ENCODE data around the gene CFAP46.

The CFAP46 gene

GRCh38 chr10:132765435-132765834 lies 176.9 kb downstream of the CFAP46 start:
- H3K27me3 ChIP-seq (ENCODE audit: insufficient read depth, low read length, poor library complexity): no peaks in the 10 kb centered on the region
- H3K4me1 ChIP-seq (ENCODE audit: insufficient read depth, low read length): no peaks in the 10 kb centered on the region
- DNase-seq (no peak), ATAC-seq (ENCODE audit: insufficient read depth, low read depth) (no peak)
- H3K79me2 ChIP-seq (ENCODE audit: insufficient read depth, low read length): no peaks in the 10 kb centered on the region
- no peak overlapping the region for H2AFZ ChIP-seq (ENCODE audit: low read depth, low read length)
- no peak overlapping the region for H3K9ac ChIP-seq (ENCODE audit: low read depth, low read length)
- peaks cover 14% of the 10 kb centered on the region for H3K9me3 ChIP-seq (ENCODE audit: insufficient read depth, low read length, severe bottlenecking)
- H3K36me3 ChIP-seq (ENCODE audit: insufficient read depth, low read length): peaks cover 46% of the 10 kb centered on the region
- TF ChIP-seq EZH2 (IDR thresholded peaks at IDR 0.05; ENCODE audit: borderline replicate concordance, low read depth, low read length, severe bottlenecking) (no peak), CTCF (IDR thresholded peaks at IDR 0.05; ENCODE audit: borderline replicate concordance, extremely low read depth, low read length, poor library complexity, severe bottlenecking) (no peak)
- H3K4me2 ChIP-seq (ENCODE audit: insufficient read depth, low read length): no peak overlapping the region
- no peak overlapping the region for H3K27ac ChIP-seq (ENCODE audit: low read length)
- 0 out of 2 replicates have a peak, but pooled peaks cover 3% of the 10 kb centered on the region for H4K20me1 ChIP-seq (ENCODE audit: insufficient read depth, low read length)
- H3K4me3 ChIP-seq (ENCODE audit: low read depth in 1 of 2, low read length in 2 of 2): no peak overlapping the region

GRCh38 chr10:132764108-132764507 lies 178.3 kb downstream of the CFAP46 start:
- no peaks in the 10 kb centered on the region for H3K4me1 ChIP-seq (ENCODE audit: insufficient read depth, low read length)
- H3K36me3 ChIP-seq (ENCODE audit: insufficient read depth, low read length): peaks cover 42% of the 10 kb centered on the region
- ATAC-seq (ENCODE audit: insufficient read depth, low read depth) (no peak), DNase-seq (no peak)
- no peak overlapping the region for H3K27ac ChIP-seq (ENCODE audit: low read length)
- no peak overlapping the region for H3K9ac ChIP-seq (ENCODE audit: low read depth, low read length)
- H3K79me2 ChIP-seq (ENCODE audit: insufficient read depth, low read length): no peaks in the 10 kb centered on the region
- TF ChIP-seq EZH2 (IDR thresholded peaks at IDR 0.05; ENCODE audit: borderline replicate concordance, low read depth, low read length, severe bottlenecking): no peak
- TF ChIP-seq CTCF (IDR thresholded peaks at IDR 0.05; ENCODE audit: borderline replicate concordance, extremely low read depth, low read length, poor library complexity, severe bottlenecking): no peak
- H3K4me2 ChIP-seq (ENCODE audit: insufficient read depth, low read length): no peak overlapping the region
- H3K4me3 ChIP-seq (ENCODE audit: low read depth in 1 of 2, low read length in 2 of 2): no peak overlapping the region
- H4K20me1 ChIP-seq (ENCODE audit: insufficient read depth, low read length): 0 out of 2 replicates have a peak, but pooled peaks cover 3% of the 10 kb centered on the region
- H3K27me3 ChIP-seq (ENCODE audit: insufficient read depth, low read length, poor library complexity): no peaks in the 10 kb centered on the region
- H3K9me3 ChIP-seq (ENCODE audit: insufficient read depth, low read length, severe bottlenecking): peaks cover 14% of the 10 kb centered on the region
- H2AFZ ChIP-seq (ENCODE audit: low read depth, low read length): no peak overlapping the region

DNA sequence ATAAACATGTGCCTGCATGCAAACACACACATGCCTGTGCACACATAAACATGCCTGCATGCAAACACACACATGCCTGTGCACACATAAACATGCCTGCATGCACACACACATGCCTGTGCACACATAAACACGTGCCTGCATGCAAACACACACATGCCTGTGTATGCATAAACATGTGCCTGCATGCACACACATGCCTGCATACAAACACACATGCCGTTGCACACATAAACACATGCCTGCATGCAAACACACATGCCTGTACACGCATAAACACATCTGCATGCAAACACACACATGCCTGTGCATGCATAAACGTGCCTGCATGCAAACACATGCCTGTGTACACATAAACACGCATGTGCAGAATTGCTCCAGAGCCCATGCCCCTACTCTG lies 178.8 kb downstream of the CFAP46 start:
- 0 out of 2 replicates have a peak, but pooled peaks cover 3% of the 10 kb centered on the region for H4K20me1 ChIP-seq (ENCODE audit: insufficient read depth, low read length)
- ATAC-seq (ENCODE audit: insufficient read depth, low read depth): no peak
- H3K4me2 ChIP-seq (ENCODE audit: insufficient read depth, low read length): no peak overlapping the region
- H3K27ac ChIP-seq (ENCODE audit: low read length): no peak overlapping the region
- TF ChIP-seq CTCF (IDR thresholded peaks at IDR 0.05; ENCODE audit: borderline replicate concordance, extremely low read depth, low read length, poor library complexity, severe bottlenecking) (no peak), EZH2 (IDR thresholded peaks at IDR 0.05; ENCODE audit: borderline replicate concordance, low read depth, low read length, severe bottlenecking) (no peak)
- no peak overlapping the region for H3K4me3 ChIP-seq (ENCODE audit: low read depth in 1 of 2, low read length in 2 of 2)
- no peak overlapping the region for H3K9ac ChIP-seq (ENCODE audit: low read depth, low read length)
- H3K36me3 ChIP-seq (ENCODE audit: insufficient read depth, low read length): peaks cover 42% of the 10 kb centered on the region
- no peaks in the 10 kb centered on the region for H3K27me3 ChIP-seq (ENCODE audit: insufficient read depth, low read length, poor library complexity)
- no peak overlapping the region for H2AFZ ChIP-seq (ENCODE audit: low read depth, low read length)
- no peak for DNase-seq
- H3K9me3 ChIP-seq (ENCODE audit: insufficient read depth, low read length, severe bottlenecking): peaks cover 9% of the 10 kb centered on the region
- no peaks in the 10 kb centered on the region for H3K79me2 ChIP-seq (ENCODE audit: insufficient read depth, low read length)
- no peaks in the 10 kb centered on the region for H3K4me1 ChIP-seq (ENCODE audit: insufficient read depth, low read length)

DNA sequence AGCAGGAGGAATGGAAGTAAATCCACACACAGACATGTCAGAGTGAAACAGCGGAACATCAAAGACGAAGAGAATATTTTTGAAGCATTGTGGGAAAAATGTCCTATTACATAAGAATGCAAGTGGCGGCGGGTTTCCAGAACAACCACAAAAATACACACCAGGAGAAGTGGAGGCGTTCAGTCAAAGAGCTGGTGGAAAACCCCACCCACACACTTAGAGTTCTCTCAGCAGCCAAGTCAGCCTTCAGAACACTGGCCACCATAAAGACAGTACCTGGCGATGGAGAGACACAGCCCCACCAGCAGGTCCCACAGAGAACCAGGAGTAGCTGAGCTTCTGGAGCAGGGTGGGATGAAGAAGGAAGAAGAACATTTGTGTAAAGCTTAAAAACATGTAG lies 180.1 kb downstream of the CFAP46 start:
- Histone ChIP-seq H3K4me2 (ENCODE audit: insufficient read depth, low read length) (no peak overlapping the region), H3K27me3 (ENCODE audit: insufficient read depth, low read length, poor library complexity) (no peaks in the 10 kb centered on the region), H3K79me2 (ENCODE audit: insufficient read depth, low read length) (no peaks in the 10 kb centered on the region), H3K9me3 (ENCODE audit: insufficient read depth, low read length, severe bottlenecking) (no peaks in the 10 kb centered on the region), H2AFZ (ENCODE audit: low read depth, low read length) (no peak overlapping the region), H3K36me3 (ENCODE audit: insufficient read depth, low read length) (peaks cover 39% of the 10 kb centered on the region), H3K9ac (ENCODE audit: low read depth, low read length) (no peak overlapping the region), H3K27ac (ENCODE audit: low read length) (no peak overlapping the region), H3K4me3 (ENCODE audit: low read depth in 1 of 2, low read length in 2 of 2) (no peak overlapping the region), H4K20me1 (ENCODE audit: insufficient read depth, low read length) (0 out of 2 replicates have a peak, but pooled peaks cover 3% of the 10 kb centered on the region), H3K4me1 (ENCODE audit: insufficient read depth, low read length) (no peaks in the 10 kb centered on the region)
- no peak for DNase-seq
- no peak for TF ChIP-seq EZH2 (IDR thresholded peaks at IDR 0.05; ENCODE audit: borderline replicate concordance, low read depth, low read length, severe bottlenecking)
- no peak for TF ChIP-seq CTCF (IDR thresholded peaks at IDR 0.05; ENCODE audit: borderline replicate concordance, extremely low read depth, low read length, poor library complexity, severe bottlenecking)
- ATAC-seq (ENCODE audit: insufficient read depth, low read depth): no peak
